Immature natural killer cell (primary cell): ENCODE measurements around the gene CACNB2. TPM values are rescaled to one million over a fixed set of nuclear protein-coding genes. Genes with fewer than 3 reads are reported as not detected.

ENCODE experiments used
- DNase-seq, 3 donors: peaks; one replicate each; pipeline ENCODE4 v3.0.0; 2022; ENCODE audit warnings: mixed read lengths in 1 of 3
- H3K27ac Mint-ChIP-seq, 6 donors: one replicate each; pipeline ENCODE4 v1.8.0; 2020; ENCODE audit warnings: mixed read lengths in 6 of 6, mild to moderate bottlenecking in 5 of 6, inconsistent platforms in 4 of 6, moderate library complexity in 3 of 6
- H3K27me3 Mint-ChIP-seq, 3 donors: one replicate each; pipeline ENCODE4 v1.8.0; 2020 to 2021; ENCODE audit warnings: low read depth in 3 of 3, mild to moderate bottlenecking in 3 of 3, mixed read lengths in 3 of 3, moderate library complexity in 3 of 3, inconsistent platforms in 1 of 3
- H3K36me3 Mint-ChIP-seq, 3 donors: one replicate each; pipeline ENCODE4 v1.8.0; 2020; ENCODE audit warnings: mixed read lengths in 3 of 3, inconsistent platforms in 2 of 3, mild to moderate bottlenecking in 2 of 3
- H3K4me1 Mint-ChIP-seq, 2 donors: one replicate each; pipeline ENCODE4 v1.8.0; 2020; ENCODE audit warnings: inconsistent platforms in 2 of 2, mild to moderate bottlenecking in 2 of 2, mixed read lengths in 2 of 2, moderate library complexity in 1 of 2
- H3K4me3 Mint-ChIP-seq, 5 donors: one replicate each; pipeline ENCODE4 v1.8.0; 2020; ENCODE audit warnings: mild to moderate bottlenecking in 5 of 5, mixed read lengths in 5 of 5, inconsistent platforms in 3 of 5, moderate library complexity in 3 of 5
- H3K9me3 Mint-ChIP-seq, 6 donors: one replicate each; pipeline ENCODE4 v1.8.0; 2020; ENCODE audit warnings: mild to moderate bottlenecking in 6 of 6, mixed read lengths in 6 of 6, inconsistent platforms in 4 of 6, moderate library complexity in 3 of 6
- polyA plus RNA-seq, 3 donors: library from polyadenylated mRNA; unstranded; fragments of 300-500 nt; fragmentation: Illumina TruSeq; gene quantifications; one replicate each; pipeline ENCODE4 v1.2.3, GENCODE V29; 2021

Gene CACNB2
- polyA plus RNA-seq, 3 donors from 2014 or later = 0.21 TPM; not detected in 2

DNA sequence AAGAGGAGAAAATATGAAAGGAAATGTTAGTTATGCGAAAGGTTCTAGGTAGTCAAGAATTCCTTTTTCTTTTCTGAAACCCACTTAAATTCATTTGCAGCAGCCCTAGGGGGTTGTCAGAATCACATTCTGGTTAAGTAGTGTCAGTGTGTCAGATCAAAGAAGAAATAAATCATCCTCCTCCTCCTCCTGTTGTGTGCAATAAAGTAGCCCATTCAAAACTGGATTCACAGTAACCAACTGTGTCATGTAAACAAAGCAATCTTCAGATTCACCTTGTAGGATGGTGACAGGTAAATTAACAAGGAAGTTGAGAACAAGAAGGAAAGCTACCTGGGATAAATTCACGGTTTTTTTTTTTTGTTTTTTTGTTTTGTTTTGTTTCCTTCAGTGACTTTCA is 383.6 kb downstream of the CACNB2 start:
- H3K27ac Mint-ChIP-seq = no peak overlapping the region
- DNase-seq = no peak
- no peaks in the 10 kb centered on the region for H3K4me1 Mint-ChIP-seq
- H3K36me3 Mint-ChIP-seq = peaks cover 0 to 8% (median 3%) of the 10 kb centered on the region in 3 donors
- no peak overlapping the region for H3K4me3 Mint-ChIP-seq
- H3K9me3 Mint-ChIP-seq = peaks cover 0 to 4% (median 0%) of the 10 kb centered on the region in 6 donors
- H3K27me3 Mint-ChIP-seq = peaks cover 0 to 6% (median 4%) of the 10 kb centered on the region in 3 donors

DNA sequence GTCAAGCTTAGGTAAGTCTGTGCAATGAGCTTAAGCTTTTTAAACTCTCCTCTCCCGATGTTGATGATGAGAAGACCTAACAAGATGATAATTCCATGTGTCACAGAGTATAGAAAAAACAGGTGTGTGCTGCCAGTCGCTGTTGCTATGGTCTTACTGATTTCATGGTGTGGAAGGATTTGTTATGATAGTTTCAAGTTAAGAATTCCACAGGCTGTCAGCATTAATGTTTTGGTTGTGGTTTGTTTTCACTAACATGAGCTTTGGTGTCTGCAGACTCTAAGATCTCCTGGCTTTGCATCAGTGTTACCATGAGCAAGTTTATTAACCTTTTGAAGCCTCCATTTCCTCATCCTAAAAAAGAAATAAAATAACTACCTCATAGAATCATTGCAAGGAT is 387.5 kb downstream of the CACNB2 start:
- DNase-seq = no peak
- Mint-ChIP-seq H3K9me3 (no peaks in the 10 kb centered on the region), H3K4me3 (no peak overlapping the region), H3K27me3 (peaks cover 0 to 2% (median 0%) of the 10 kb centered on the region in 3 donors), H3K36me3 (peaks cover 7 to 25% (median 23%) of the 10 kb centered on the region in 3 donors), H3K27ac (no peak overlapping the region), H3K4me1 (no peaks in the 10 kb centered on the region)

DNA sequence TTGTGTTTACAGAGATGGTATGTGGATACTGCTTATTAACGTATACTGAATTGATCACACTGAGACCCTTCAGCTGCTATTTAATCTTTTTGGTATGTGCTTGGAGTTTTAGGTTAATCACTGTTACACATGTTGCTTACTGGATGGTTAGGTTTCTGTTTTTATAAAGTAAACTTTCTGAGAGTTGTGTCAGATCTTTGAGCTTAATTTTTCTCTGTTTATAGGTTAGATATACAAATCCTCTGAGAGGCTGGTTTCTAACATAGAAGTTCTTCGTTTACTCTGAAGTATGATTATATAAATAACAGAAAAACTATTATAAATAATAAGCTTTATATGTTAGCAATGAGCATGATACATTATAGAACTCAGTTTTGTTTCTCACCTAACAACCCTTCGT is 388.1 kb downstream of the CACNB2 start:
- H3K4me1 Mint-ChIP-seq = no peaks in the 10 kb centered on the region

DNA sequence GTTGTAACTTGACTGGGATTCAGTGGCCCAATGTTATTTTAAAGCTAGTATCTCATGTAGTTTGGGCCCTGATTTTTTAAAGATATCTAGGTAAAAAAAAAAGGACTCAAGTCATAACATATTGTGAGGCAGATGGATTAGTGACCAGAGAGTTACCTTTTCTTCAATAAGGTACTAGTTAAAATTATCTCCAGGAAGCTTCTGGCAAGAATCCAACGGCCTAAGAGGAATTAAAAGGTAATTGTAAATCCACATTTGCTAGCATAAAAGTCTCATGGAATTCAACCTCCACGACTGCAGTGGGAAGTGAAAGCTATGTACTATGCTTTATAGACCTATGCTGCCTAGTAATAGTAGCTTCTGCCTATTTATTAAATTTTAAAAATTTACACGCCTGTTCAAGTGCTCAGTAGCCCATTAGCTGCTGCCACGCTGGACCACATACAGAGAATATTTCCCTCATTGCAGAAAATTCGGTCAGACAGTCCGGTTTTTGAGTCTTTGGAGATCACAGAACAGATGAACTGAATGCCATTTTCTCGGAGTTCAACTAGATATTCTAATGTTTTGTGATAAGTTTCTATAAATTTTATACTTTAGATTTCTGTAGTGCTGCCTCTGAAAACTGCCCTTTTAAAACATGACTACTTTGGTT is 392.8 kb downstream of the CACNB2 start:
- H3K36me3 Mint-ChIP-seq = peaks cover 12 to 42% (median 31%) of the 10 kb centered on the region in 3 donors
- no peaks in the 10 kb centered on the region for H3K9me3 Mint-ChIP-seq
- H3K27ac Mint-ChIP-seq = no peak overlapping the region
- no peaks in the 10 kb centered on the region for H3K27me3 Mint-ChIP-seq
- DNase-seq = no peak
- H3K4me1 Mint-ChIP-seq = no peaks in the 10 kb centered on the region
- H3K4me3 Mint-ChIP-seq = no peak overlapping the region

More for the DNA sequence above, 388.1 kb downstream of the CACNB2 start:
- Mint-ChIP-seq H3K27me3 (peaks cover 0 to 2% (median 0%) of the 10 kb centered on the region in 3 donors), H3K9me3 (no peaks in the 10 kb centered on the region), H3K27ac (no peak overlapping the region), H3K4me3 (no peak overlapping the region), H3K36me3 (peaks cover 7 to 30% (median 23%) of the 10 kb centered on the region in 3 donors)
- DNase-seq = no peak

DNA sequence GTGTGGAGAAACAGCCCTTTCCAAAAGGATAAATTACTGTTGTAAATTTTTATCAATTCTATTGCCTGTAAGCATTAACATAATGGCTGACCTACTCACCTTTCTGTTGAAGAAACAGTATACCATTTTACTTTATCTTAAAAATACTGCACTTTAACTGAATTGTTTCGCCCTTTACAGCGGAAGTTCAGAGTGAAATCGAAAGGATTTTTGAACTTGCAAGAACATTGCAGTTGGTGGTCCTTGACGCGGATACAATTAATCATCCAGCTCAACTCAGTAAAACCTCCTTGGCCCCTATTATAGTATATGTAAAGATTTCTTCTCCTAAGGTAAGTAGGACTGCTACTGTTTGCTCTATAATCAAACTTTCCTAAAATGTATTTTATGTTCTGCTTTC is 393.7 kb downstream of the CACNB2 start:
- H3K36me3 Mint-ChIP-seq = peaks cover 12 to 42% (median 31%) of the 10 kb centered on the region in 3 donors
- no peak overlapping the region for H3K27ac Mint-ChIP-seq
- H3K27me3 Mint-ChIP-seq = no peaks in the 10 kb centered on the region
- no peaks in the 10 kb centered on the region for H3K9me3 Mint-ChIP-seq
- H3K4me3 Mint-ChIP-seq = no peak overlapping the region
- no peak for DNase-seq
- H3K4me1 Mint-ChIP-seq = no peaks in the 10 kb centered on the region

DNA sequence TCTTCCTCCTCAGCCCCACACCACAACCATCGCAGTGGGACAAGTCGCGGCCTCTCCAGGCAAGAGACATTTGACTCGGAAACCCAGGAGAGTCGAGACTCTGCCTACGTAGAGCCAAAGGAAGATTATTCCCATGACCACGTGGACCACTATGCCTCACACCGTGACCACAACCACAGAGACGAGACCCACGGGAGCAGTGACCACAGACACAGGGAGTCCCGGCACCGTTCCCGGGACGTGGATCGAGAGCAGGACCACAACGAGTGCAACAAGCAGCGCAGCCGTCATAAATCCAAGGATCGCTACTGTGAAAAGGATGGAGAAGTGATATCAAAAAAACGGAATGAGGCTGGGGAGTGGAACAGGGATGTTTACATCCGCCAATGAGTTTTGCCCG is 399.1 kb downstream of the CACNB2 start:
- H3K4me1 Mint-ChIP-seq = no peaks in the 10 kb centered on the region
- H3K27me3 Mint-ChIP-seq = no peaks in the 10 kb centered on the region
- no peak for DNase-seq
- H3K36me3 Mint-ChIP-seq = peaks cover 25 to 41% (median 39%) of the 10 kb centered on the region in 3 donors
- no peaks in the 10 kb centered on the region for H3K9me3 Mint-ChIP-seq
- no peak overlapping the region for H3K4me3 Mint-ChIP-seq
- no peak overlapping the region for H3K27ac Mint-ChIP-seq

DNA sequence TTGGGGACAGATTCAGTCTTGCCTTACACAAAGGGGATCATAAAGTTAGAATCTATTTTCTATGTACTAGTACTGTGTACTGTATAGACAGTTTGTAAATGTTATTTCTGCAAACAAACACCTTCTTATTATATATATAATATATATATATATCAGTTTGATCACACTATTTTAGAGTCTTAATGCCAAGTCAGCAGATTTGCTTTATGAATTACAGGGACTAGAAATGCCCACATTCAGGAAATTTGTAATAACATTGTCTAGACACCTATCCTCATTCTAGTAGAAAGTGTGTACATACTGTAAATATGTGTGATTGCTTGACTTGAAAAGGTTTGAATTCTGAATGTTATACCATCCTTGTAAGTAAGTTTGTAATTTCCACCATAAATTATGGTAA is 400.0 kb downstream of the CACNB2 start:
- no peak overlapping the region for H3K27ac Mint-ChIP-seq

DNA sequence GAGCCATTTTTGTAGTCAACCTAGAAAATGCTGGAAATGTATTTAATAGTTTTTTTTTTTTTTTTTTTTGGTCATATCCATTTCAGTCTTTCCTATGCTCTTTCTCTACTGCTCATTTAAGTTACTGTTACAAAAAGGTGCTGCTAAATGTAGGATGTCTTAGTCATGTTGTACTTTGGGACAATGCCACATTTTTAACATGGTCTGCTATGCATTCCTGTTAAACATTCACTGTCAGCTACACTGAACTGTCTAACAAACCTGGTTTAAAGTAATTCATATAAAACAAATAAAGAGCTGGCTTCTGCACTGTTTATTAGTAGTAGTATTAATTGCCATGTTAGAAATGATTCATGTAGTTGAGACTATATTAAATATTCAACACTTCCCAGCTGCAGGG is 402.6 kb downstream of the CACNB2 start:
- H3K4me3 Mint-ChIP-seq = no peak overlapping the region
- H3K27ac Mint-ChIP-seq = no peak overlapping the region
- H3K4me1 Mint-ChIP-seq = no peaks in the 10 kb centered on the region
- H3K27me3 Mint-ChIP-seq = no peaks in the 10 kb centered on the region
- no peaks in the 10 kb centered on the region for H3K9me3 Mint-ChIP-seq
- H3K36me3 Mint-ChIP-seq = peaks cover 28 to 51% (median 46%) of the 10 kb centered on the region in 3 donors
- DNase-seq = no peak

More for the DNA sequence above, 400.0 kb downstream of the CACNB2 start:
- H3K4me1 Mint-ChIP-seq = no peaks in the 10 kb centered on the region
- H3K9me3 Mint-ChIP-seq = no peaks in the 10 kb centered on the region
- no peak overlapping the region for H3K4me3 Mint-ChIP-seq
- no peaks in the 10 kb centered on the region for H3K27me3 Mint-ChIP-seq
- no peak for DNase-seq
- H3K36me3 Mint-ChIP-seq = peaks cover 26 to 41% (median 38%) of the 10 kb centered on the region in 3 donors

DNA sequence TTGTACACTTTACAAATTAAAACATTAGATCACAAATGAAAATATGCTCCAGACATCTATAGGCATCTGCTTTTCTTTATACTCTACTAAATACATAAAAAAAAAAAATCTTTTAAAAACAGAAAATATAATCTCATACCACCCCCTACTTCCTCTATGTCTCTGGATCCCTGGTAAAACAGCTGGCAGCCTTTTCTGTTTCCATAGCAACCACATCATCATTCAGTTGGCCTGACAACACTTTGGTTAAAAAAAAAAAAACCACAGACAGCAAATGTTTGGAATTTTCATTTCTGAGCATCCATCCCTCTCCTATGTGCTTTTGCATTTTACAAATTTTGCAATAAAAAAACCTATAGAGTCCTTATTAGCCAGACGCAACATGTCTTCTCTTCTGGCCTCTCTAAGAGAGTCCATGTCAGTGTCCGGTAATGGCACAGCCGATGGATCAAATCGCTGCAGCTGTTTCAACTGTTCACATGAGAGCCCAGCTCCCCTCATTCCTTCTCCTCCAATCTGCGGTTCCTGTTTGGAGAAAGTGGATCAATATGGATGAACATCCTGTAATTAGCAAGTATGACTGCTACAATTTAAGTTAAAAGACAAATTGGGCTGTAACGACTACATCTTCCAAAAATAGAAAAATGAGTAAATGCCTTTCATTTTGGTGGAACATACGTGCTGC is 405.5 kb downstream of the CACNB2 start:
- Mint-ChIP-seq H3K27me3 (no peaks in the 10 kb centered on the region), H3K36me3 (peaks cover 27 to 54% (median 48%) of the 10 kb centered on the region in 3 donors), H3K27ac (no peak overlapping the region), H3K4me1 (no peaks in the 10 kb centered on the region), H3K9me3 (no peaks in the 10 kb centered on the region), H3K4me3 (no peak overlapping the region)
- no peak for DNase-seq

DNA sequence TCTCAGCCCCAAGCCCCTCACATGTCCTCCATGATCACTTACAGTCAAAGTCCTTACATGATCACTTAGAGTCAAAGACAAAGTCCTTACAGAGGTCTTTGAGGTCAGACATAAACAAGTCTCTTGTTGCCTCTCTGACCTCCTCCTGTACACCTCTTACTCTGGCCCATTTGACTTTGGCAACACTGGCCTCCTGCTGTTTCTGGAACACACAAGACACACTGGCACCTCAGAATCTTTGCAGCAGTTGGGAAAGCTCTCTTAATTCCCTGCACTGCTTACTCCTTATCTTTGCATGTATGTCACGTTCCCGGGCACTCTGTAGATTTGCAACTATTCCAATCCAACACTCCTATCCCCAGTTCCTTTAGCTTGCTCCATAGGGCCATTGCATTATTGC is 408.9 kb downstream of the CACNB2 start:
- H3K36me3 Mint-ChIP-seq = peaks cover 19 to 45% (median 45%) of the 10 kb centered on the region in 3 donors
- H3K4me3 Mint-ChIP-seq = no peak overlapping the region
- no peaks in the 10 kb centered on the region for H3K4me1 Mint-ChIP-seq
- no peak for DNase-seq
- peak overlapping the region in 1 of 6 donors; percentile 4 for H3K27ac Mint-ChIP-seq
- H3K9me3 Mint-ChIP-seq = no peaks in the 10 kb centered on the region
- H3K27me3 Mint-ChIP-seq = no peaks in the 10 kb centered on the region

DNA sequence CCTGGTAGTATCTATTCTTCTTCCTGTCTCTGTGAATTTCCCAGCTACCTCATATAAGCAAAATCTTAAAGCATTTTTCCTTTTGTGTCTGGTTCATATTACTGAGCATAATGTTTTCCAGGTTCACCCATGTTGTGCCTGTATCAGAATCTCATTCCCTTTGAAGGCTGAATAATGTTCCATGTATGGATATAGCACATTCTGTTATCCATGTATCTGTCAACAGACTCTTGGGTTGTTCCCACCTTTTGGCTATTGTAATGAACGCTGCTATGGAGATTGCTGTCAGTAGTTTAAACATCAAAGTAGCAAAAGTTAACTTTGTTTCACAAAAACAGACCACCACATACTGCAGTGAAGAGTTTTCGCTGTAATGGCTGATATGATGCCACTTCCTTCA is 411.2 kb downstream of the CACNB2 start:
- H3K27ac Mint-ChIP-seq = no peak overlapping the region
- H3K9me3 Mint-ChIP-seq = no peaks in the 10 kb centered on the region
- peaks cover 9 to 33% (median 31%) of the 10 kb centered on the region in 3 donors for H3K36me3 Mint-ChIP-seq
- H3K4me3 Mint-ChIP-seq = no peak overlapping the region
- H3K4me1 Mint-ChIP-seq = no peaks in the 10 kb centered on the region
- no peaks in the 10 kb centered on the region for H3K27me3 Mint-ChIP-seq
- DNase-seq = no peak

DNA sequence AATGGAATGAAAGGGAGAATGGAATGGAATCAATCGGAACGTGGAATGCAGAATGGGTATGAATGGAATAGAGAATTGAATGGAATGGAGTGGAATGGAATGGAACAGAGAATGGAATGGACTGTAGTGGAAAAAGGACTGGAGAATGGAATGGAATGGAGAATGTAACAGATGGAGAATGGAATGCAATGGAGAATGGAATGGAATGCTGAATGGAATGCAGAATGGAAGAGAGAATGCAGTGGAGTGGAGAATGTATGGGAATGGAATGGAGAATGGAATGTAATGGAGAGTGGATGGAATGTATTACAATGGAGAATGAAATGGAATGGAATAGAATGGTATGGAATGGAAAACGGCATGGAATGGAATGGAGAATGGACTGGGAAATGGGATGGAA is 414.3 kb downstream of the CACNB2 start:
- no peaks in the 10 kb centered on the region for H3K9me3 Mint-ChIP-seq
- no peaks in the 10 kb centered on the region for H3K4me1 Mint-ChIP-seq
- H3K36me3 Mint-ChIP-seq = peaks cover 0 to 20% (median 14%) of the 10 kb centered on the region in 3 donors

DNA sequence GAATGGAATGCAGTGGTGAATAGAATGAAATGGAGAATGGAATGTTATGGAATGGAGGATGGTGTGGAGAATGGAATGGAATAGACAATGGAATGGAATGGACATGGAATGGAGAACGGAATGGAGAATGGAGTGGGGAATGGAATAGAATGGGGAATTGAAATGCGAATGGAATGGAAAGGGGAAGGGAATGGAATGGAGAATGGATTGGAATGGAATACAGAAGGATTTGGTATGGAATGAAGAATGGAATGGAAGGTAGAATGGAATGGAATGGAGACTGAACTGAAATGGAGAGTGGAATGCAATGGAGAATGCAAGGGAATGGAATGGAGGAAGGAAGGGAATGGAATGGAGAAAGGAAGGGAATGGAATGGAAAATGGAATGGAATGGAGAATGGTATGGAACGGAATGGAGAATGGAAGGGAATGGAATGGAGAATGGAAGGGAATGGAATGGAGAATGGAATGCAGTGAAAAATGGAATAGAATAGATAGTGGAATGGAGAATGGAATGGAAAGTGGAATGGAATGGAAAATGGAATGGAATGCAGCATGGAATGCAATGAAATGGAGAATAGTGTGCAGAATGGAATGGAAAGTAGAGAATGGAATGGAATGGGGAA is 416.4 kb downstream of the CACNB2 start:
- no peak for DNase-seq
- Mint-ChIP-seq H3K27me3 (no peaks in the 10 kb centered on the region), H3K9me3 (no peaks in the 10 kb centered on the region), H3K27ac (no peak overlapping the region), H3K36me3 (peaks cover 0 to 5% (median 1%) of the 10 kb centered on the region in 3 donors), H3K4me1 (no peaks in the 10 kb centered on the region), H3K4me3 (no peak overlapping the region)

More for the DNA sequence above, 414.3 kb downstream of the CACNB2 start:
- Mint-ChIP-seq H3K27me3 (no peaks in the 10 kb centered on the region), H3K4me3 (no peak overlapping the region), H3K27ac (no peak overlapping the region)
- no peak for DNase-seq

DNA sequence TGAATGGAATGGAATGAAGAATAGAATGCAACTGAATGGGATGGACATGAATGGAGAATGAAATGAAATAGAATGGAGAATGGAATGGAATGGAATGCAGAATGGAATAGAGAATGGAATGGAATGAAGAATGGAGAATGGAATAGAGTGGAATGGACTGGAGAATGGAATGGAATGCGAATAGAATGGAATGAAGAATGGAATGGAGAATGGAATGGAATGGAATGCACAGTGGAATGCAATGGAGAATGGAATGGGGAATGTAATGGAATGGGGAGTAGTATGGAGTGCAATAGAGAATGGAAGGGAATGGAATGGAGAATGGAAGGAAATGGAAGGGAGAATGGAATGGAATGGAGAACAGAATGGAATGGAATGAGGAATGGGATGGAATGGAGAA is 417.7 kb downstream of the CACNB2 start:
- Mint-ChIP-seq H3K4me1 (no peaks in the 10 kb centered on the region), H3K36me3 (no peaks in the 10 kb centered on the region), H3K9me3 (no peaks in the 10 kb centered on the region), H3K27ac (no peak overlapping the region), H3K4me3 (no peak overlapping the region), H3K27me3 (no peaks in the 10 kb centered on the region)
- DNase-seq = no peak
